OCI-LY1 (cell line): ENCODE results near the gene TRIO.

Experiments
- EZH2 ChIP-seq: fragments of 200-600 bp; sonication (generic), shearing (Covaris generic); IDR thresholded peaks from 2 replicates; pipeline ENCODE4 v1.8.0; 2017; ENCODE audit warnings: borderline replicate concordance, mixed run types, mild to moderate bottlenecking, antibody characterized with exemption, low read length, moderate library complexity, mixed read lengths
- TF ChIP-seq, protein P1 (sequence below): fragments of 200-600 bp; sonication (generic), shearing (Covaris generic); IDR thresholded peaks from 2 replicates; pipeline ENCODE4 v1.5.1; 2017; ENCODE audit warnings: mild to moderate bottlenecking, antibody characterized with exemption, low read length, moderate library complexity, mixed read lengths

DNA sequence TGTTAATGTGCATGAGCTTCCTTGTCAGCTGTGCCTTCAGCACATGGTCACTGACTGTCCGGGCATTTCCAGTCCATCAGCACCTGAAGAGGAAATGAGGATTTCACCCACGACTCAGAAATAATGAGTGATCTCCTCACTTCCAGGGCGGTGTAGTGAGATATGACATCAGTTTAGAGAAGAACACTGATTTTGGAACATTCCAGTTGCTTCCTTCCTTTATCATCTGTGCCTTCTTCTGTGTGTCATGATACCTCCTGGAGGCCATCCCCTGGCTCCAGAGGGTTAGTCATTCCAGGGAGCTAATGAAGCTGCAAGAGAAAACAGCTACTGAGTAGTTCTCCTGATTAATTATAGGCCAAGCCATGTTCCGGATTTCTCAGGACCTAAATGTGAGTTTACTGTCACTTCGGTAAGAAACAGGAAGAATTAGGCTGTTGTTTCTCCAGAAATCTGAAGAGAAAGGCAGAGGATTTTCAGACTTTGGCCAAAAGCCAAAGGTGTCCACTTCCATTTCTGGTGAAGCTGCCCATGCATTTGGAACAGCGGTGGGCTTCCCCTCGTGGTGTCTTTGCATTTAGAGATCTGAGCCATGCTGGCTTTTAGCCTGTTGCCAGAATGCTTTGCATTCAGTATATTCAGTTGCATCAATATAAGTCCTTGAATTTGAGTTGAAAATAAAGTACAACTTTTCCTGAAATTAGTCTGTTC, 277.1 kb downstream of the TRIO start:
- TF ChIP-seq, protein P1, sequence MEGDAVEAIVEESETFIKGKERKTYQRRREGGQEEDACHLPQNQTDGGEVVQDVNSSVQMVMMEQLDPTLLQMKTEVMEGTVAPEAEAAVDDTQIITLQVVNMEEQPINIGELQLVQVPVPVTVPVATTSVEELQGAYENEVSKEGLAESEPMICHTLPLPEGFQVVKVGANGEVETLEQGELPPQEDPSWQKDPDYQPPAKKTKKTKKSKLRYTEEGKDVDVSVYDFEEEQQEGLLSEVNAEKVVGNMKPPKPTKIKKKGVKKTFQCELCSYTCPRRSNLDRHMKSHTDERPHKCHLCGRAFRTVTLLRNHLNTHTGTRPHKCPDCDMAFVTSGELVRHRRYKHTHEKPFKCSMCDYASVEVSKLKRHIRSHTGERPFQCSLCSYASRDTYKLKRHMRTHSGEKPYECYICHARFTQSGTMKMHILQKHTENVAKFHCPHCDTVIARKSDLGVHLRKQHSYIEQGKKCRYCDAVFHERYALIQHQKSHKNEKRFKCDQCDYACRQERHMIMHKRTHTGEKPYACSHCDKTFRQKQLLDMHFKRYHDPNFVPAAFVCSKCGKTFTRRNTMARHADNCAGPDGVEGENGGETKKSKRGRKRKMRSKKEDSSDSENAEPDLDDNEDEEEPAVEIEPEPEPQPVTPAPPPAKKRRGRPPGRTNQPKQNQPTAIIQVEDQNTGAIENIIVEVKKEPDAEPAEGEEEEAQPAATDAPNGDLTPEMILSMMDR: no peak
- no peak for TF ChIP-seq EZH2
